Measurements from ENCODE around the gene VPS13D.

The VPS13D gene

GRCh38 chr1:12434174-12434573 lies 204.3 kb downstream of the VPS13D start:
- H3K27me3 ChIP-seq (ENCODE audit: control insufficient read depth, insufficient read depth, low read length): no peaks in the 10 kb centered on the region
- H3K4me3 ChIP-seq (ENCODE audit: low read depth, low read length): no peak overlapping the region
- no peaks in the 10 kb centered on the region for H3K9me3 ChIP-seq (ENCODE audit: control insufficient read depth, insufficient read depth, low read length)
- no peak overlapping the region for H3K27ac ChIP-seq (ENCODE audit: low read depth, low read length)
- H3K4me1 ChIP-seq (ENCODE audit: control insufficient read depth, insufficient read depth, low read length): peaks cover 9% of the 10 kb centered on the region; the same call in 1 of the 2 replicates
- no peaks in the 10 kb centered on the region for H3K36me3 ChIP-seq (ENCODE audit: control insufficient read depth, insufficient read depth, low read length)
- H3K9ac ChIP-seq (ENCODE audit: low read depth, low read length): no peak overlapping the region

- Histone ChIP-seq H3K4me3 (ENCODE audit: low read depth, low read length) (no peak overlapping the region), H3K4me1 (ENCODE audit: control insufficient read depth, insufficient read depth, low read length) (peaks cover 9% of the 10 kb centered on the region; the same call in 1 of the 2 replicates), H3K9me3 (ENCODE audit: control insufficient read depth, insufficient read depth, low read length) (no peaks in the 10 kb centered on the region), H3K9ac (ENCODE audit: low read depth, low read length) (no peak overlapping the region), H3K27me3 (ENCODE audit: control insufficient read depth, insufficient read depth, low read length) (no peaks in the 10 kb centered on the region), H3K36me3 (ENCODE audit: control insufficient read depth, insufficient read depth, low read length) (no peaks in the 10 kb centered on the region), H3K27ac (ENCODE audit: low read depth, low read length) (no peak overlapping the region)
Measured at GRCh38 chr1:12434686-12435085, 204.9 kb downstream of the VPS13D start.

DNA sequence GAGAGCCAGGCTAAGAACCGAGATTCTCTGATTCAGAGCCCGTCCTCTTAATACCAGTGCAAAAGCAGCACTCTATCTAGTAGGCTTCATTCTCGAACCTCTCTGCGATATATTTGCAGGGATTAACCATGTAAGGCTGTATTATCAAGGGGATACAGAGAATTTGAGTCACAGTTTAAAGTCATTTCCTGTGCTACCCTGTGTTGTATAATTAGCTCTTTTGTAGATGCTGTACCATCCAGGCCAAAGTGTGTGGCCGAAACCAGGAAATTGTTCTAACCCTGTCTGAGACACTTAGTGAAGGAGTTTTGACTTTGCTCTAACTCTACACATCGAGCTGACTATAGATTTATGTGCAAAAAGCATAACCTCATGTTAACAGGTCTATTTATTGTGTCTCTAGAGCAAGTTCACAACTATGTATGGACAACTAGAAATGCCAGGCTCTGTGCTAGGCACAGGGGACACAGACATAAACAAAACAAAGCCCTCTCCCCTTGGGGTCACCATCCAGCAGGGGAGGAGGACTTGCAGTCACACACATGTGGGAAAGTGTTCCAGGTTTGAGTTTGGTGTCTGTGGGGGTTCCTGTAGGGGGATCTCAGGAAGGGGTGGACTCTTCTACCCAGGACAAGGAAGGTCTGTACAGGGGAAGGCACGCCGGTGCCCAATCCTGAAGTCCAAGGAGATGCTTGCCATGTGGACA lies 206.0 kb downstream of the VPS13D start:
- Histone ChIP-seq H3K27me3 (ENCODE audit: control insufficient read depth, insufficient read depth, low read length) (no peaks in the 10 kb centered on the region), H3K9me3 (ENCODE audit: control insufficient read depth, insufficient read depth, low read length) (no peaks in the 10 kb centered on the region), H3K36me3 (ENCODE audit: control insufficient read depth, insufficient read depth, low read length) (no peaks in the 10 kb centered on the region), H3K4me3 (ENCODE audit: low read depth, low read length) (no peak overlapping the region), H3K27ac (ENCODE audit: low read depth, low read length) (no peak overlapping the region), H3K4me1 (ENCODE audit: control insufficient read depth, insufficient read depth, low read length) (peaks cover 9% of the 10 kb centered on the region; the same call in 1 of the 2 replicates), H3K9ac (ENCODE audit: low read depth, low read length) (no peak overlapping the region)

- H3K27ac ChIP-seq (ENCODE audit: low read depth, low read length): no peak overlapping the region
- H3K27me3 ChIP-seq (ENCODE audit: control insufficient read depth, insufficient read depth, low read length): no peaks in the 10 kb centered on the region
- no peaks in the 10 kb centered on the region for H3K9me3 ChIP-seq (ENCODE audit: control insufficient read depth, insufficient read depth, low read length)
- H3K9ac ChIP-seq (ENCODE audit: low read depth, low read length): no peak overlapping the region
- H3K4me1 ChIP-seq (ENCODE audit: control insufficient read depth, insufficient read depth, low read length): peaks cover 9% of the 10 kb centered on the region; the same call in 1 of the 2 replicates
- H3K36me3 ChIP-seq (ENCODE audit: control insufficient read depth, insufficient read depth, low read length): no peaks in the 10 kb centered on the region
- no peak overlapping the region for H3K4me3 ChIP-seq (ENCODE audit: low read depth, low read length)
Measured at GRCh38 chr1:12436345-12436658, 206.5 kb downstream of the VPS13D start.

- peaks cover 9% of the 10 kb centered on the region; the same call in 1 of the 2 replicates for H3K4me1 ChIP-seq (ENCODE audit: control insufficient read depth, insufficient read depth, low read length)
Measured at GRCh38 chr1:12436817-12437599, 207.2 kb downstream of the VPS13D start.

GRCh38 chr1:12437629-12438028 lies 207.8 kb downstream of the VPS13D start:
- H3K4me3 ChIP-seq (ENCODE audit: low read depth, low read length): no peak overlapping the region
- no peaks in the 10 kb centered on the region for H3K27me3 ChIP-seq (ENCODE audit: control insufficient read depth, insufficient read depth, low read length)
- H3K9me3 ChIP-seq (ENCODE audit: control insufficient read depth, insufficient read depth, low read length): no peaks in the 10 kb centered on the region
- peaks cover 9% of the 10 kb centered on the region; the same call in 1 of the 2 replicates for H3K4me1 ChIP-seq (ENCODE audit: control insufficient read depth, insufficient read depth, low read length)
- no peak overlapping the region for H3K27ac ChIP-seq (ENCODE audit: low read depth, low read length)
- no peaks in the 10 kb centered on the region for H3K36me3 ChIP-seq (ENCODE audit: control insufficient read depth, insufficient read depth, low read length)
- H3K9ac ChIP-seq (ENCODE audit: low read depth, low read length): no peak overlapping the region

More at GRCh38 chr1:12436817-12437599, 207.2 kb downstream of the VPS13D start:
- Histone ChIP-seq H3K9me3 (ENCODE audit: control insufficient read depth, insufficient read depth, low read length) (no peaks in the 10 kb centered on the region), H3K36me3 (ENCODE audit: control insufficient read depth, insufficient read depth, low read length) (no peaks in the 10 kb centered on the region), H3K4me3 (ENCODE audit: low read depth, low read length) (no peak overlapping the region), H3K27me3 (ENCODE audit: control insufficient read depth, insufficient read depth, low read length) (no peaks in the 10 kb centered on the region), H3K27ac (ENCODE audit: low read depth, low read length) (no peak overlapping the region), H3K9ac (ENCODE audit: low read depth, low read length) (no peak overlapping the region)

DNA sequence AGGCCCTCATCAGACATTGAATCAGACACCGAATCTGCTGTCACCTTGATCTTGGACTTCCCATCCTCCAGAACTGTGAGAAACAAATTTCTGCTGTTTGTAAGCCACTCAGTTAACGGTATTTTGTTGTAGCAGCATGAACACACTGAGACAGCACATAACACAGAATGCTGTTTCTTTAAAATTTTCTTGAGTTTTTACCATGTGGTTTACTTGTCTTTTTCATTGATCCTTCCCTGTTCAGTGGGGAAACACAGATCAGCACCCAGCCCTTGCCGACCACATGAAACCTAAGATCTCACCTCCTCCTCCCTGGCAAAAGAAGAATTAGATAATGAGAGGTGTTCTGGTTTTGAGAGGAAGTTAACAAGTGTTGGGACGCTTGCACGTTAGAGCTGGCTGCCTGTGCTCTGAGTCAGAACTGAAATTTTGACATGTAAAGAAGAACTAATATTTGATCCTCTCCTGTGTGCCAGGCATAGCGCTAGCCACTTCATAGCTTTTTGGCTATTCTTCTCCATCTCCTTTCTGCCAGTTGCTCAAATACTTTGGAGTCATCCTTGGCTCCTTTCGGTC lies 208.6 kb downstream of the VPS13D start:
- H3K4me3 ChIP-seq (ENCODE audit: low read depth, low read length): no peak overlapping the region
- H3K36me3 ChIP-seq (ENCODE audit: control insufficient read depth, insufficient read depth, low read length): no peaks in the 10 kb centered on the region
- peaks cover 9% of the 10 kb centered on the region; the same call in 1 of the 2 replicates for H3K4me1 ChIP-seq (ENCODE audit: control insufficient read depth, insufficient read depth, low read length)
- no peaks in the 10 kb centered on the region for H3K9me3 ChIP-seq (ENCODE audit: control insufficient read depth, insufficient read depth, low read length)
- H3K27ac ChIP-seq (ENCODE audit: low read depth, low read length): no peak overlapping the region
- H3K27me3 ChIP-seq (ENCODE audit: control insufficient read depth, insufficient read depth, low read length): no peaks in the 10 kb centered on the region
- no peak overlapping the region for H3K9ac ChIP-seq (ENCODE audit: low read depth, low read length)

DNA sequence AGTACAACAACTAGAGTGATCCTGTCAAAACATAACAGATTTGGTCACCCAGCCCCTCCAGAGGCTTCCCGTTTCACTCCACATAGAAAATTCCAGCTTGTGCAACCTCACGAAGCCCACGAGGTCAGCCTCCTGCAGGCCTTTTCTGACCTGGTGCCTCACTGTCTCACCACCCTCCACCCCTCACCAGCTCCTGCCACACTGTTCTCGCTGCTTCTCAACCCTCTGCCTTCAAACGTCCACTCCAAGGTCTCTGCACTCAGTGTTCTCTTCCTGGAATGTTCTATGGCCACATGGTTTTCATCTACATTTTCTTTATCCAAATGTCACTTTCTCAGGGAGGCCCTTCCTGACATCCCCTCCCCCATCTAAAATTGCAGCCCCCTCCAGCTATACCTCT lies 209.2 kb downstream of the VPS13D start:
- Histone ChIP-seq H3K9ac (ENCODE audit: low read depth, low read length) (no peak overlapping the region), H3K27me3 (ENCODE audit: control insufficient read depth, insufficient read depth, low read length) (no peaks in the 10 kb centered on the region), H3K27ac (ENCODE audit: low read depth, low read length) (no peak overlapping the region), H3K36me3 (ENCODE audit: control insufficient read depth, insufficient read depth, low read length) (no peaks in the 10 kb centered on the region), H3K9me3 (ENCODE audit: control insufficient read depth, insufficient read depth, low read length) (no peaks in the 10 kb centered on the region), H3K4me3 (ENCODE audit: low read depth, low read length) (no peak overlapping the region), H3K4me1 (ENCODE audit: control insufficient read depth, insufficient read depth, low read length) (peaks cover 6% of the 10 kb centered on the region; the same call in 1 of the 2 replicates)

GRCh38 chr1:12441414-12442105 lies 211.7 kb downstream of the VPS13D start:
- Histone ChIP-seq H3K27ac (ENCODE audit: low read depth, low read length) (no peak overlapping the region), H3K4me3 (ENCODE audit: low read depth, low read length) (no peak overlapping the region), H3K36me3 (ENCODE audit: control insufficient read depth, insufficient read depth, low read length) (no peaks in the 10 kb centered on the region), H3K9ac (ENCODE audit: low read depth, low read length) (no peak overlapping the region), H3K9me3 (ENCODE audit: control insufficient read depth, insufficient read depth, low read length) (no peaks in the 10 kb centered on the region), H3K27me3 (ENCODE audit: control insufficient read depth, insufficient read depth, low read length) (no peaks in the 10 kb centered on the region), H3K4me1 (ENCODE audit: control insufficient read depth, insufficient read depth, low read length) (peaks cover 5% of the 10 kb centered on the region; the same call in 1 of the 2 replicates)

DNA sequence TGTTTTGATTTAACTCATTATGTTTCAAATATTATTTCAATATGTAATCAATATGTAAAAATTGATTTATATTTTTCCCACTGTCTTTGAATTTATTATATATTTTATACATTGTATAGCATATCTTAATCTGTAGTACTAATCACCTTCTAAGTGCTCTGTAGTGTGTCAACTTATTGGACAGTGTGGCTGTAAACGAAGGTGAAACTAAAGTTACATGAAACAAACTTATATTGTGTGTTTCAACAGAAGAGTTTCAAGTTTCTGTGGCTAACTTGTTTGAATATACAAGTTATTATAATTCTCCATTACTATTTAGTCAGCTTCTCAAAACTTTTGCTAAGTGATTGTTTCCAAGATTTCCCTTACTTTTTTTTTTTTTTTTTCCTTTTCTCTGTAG lies 212.4 kb downstream of the VPS13D start:
- no peak overlapping the region for H3K27ac ChIP-seq (ENCODE audit: low read depth, low read length)
- H3K9me3 ChIP-seq (ENCODE audit: control insufficient read depth, insufficient read depth, low read length): no peaks in the 10 kb centered on the region
- no peak overlapping the region for H3K9ac ChIP-seq (ENCODE audit: low read depth, low read length)
- no peak overlapping the region for H3K4me3 ChIP-seq (ENCODE audit: low read depth, low read length)
- no peaks in the 10 kb centered on the region for H3K27me3 ChIP-seq (ENCODE audit: control insufficient read depth, insufficient read depth, low read length)
- peaks cover 3% of the 10 kb centered on the region; the same call in 1 of the 2 replicates for H3K4me1 ChIP-seq (ENCODE audit: control insufficient read depth, insufficient read depth, low read length)
- no peaks in the 10 kb centered on the region for H3K36me3 ChIP-seq (ENCODE audit: control insufficient read depth, insufficient read depth, low read length)
